RCC 7860 (cell line): ENCODE data around the gene GUCY2F.

Experiments used
- DNase-seq: peaks from one replicate; pipeline ENCODE4 v3.0.0-alpha.2; 2015; ENCODE audit warnings: low spot score
- FAIRE-seq: peaks from 2 replicates; lab custom pipeline; 2012; peaks lifted over from hg19 to GRCh38; lab: Jason Lieb, UNC

GUCY2F gene

GRCh38 chrX:109481986-109482385 is at the start of gene GUCY2F:
Gene GUCY2F, minus strand, starts transcription at chrX:109482086. Its CDS starts 6,150 bp downstream, at chrX:109475936.
- FAIRE-seq, result no peak
- no peak for DNase-seq

DNA sequence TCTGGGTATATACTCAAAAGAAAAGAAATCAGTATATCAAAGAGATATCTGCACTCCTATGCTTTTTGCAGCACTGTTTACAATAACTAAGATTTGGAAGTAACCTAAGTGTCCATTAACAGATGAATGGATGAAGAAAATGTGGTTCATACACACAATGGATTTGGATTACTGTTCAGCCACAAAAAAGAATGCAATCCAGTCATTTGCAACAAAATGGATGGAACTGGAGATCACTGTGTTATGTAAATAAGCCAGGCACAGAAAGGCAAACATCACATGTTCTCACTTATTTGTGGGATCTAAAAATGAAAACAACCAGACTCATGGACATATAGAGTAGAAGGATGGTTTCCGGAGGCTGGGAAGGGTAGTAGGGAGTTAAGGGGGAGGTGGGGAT is 37.1 kb upstream of the GUCY2F start:
- no peak for FAIRE-seq

DNA sequence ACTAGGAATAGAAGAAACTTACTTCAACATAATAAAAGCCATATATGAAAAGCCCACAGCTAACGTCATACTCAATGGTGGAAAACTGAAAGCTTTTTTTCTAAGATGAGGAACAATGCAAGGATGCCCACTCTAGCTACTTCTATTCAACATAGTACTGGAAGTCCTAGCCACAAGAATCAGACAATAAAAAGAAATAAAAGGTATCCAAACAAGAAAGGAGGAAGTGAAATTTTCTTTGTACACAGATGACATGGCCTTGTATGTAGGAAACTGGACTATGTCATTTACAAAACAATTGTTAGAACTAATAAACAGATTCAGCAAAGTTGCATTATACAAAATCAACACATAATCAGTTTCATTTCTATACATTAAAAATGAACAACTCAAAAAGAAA is 29.2 kb upstream of the GUCY2F start:
- FAIRE-seq (no peak), DNase-seq (no peak)

More for the DNA sequence above, 37.1 kb upstream of the GUCY2F start:
- no peak for DNase-seq

DNA sequence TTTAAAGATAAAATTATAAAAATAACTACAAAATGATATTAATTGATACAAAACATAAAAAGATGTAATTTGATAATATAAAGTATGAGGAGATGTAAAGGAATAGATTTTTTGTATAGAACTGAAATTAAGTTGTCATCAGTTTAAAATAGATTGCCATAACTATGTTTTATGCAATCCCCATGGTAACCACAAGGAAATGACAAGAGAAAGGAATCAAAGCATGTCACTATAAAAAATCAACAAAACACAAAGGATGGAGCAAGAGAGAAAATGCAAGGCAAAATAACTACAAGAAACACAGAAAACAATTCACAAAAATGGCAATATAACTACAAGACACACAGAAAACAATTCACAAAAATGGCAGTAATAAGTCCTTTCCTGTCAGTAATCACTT is 27.0 kb upstream of the GUCY2F start:
- no peak for FAIRE-seq
- no peak for DNase-seq

- DNase-seq, result no peak
- no peak for FAIRE-seq
Observed at GRCh38 chrX:109501176-109501575, 19.3 kb upstream of the GUCY2F start.

DNA sequence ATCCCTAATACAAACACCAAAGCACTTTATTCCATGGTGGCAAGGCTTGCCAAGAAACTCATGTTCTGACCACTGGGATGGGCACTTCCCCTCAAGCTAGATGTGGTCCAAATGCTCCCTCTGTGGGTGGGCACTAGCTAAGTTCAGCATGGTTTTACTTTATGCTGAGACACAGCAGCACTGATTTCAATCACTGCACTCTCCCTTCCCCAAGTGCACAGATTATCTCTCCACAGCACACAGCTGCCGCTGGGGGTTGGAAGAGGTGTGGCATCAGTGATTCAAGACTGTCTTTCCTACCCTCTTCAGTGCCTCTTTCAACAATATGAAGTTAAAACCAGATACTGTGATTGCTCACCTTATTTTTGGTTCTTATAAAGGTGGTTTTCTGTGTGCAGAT is 16.5 kb upstream of the GUCY2F start:
- FAIRE-seq, result no peak
- no peak for DNase-seq

- DNase-seq (no peak), FAIRE-seq (no peak)
Observed at GRCh38 chrX:109489174-109489573, 7.3 kb upstream of the GUCY2F start.

DNA sequence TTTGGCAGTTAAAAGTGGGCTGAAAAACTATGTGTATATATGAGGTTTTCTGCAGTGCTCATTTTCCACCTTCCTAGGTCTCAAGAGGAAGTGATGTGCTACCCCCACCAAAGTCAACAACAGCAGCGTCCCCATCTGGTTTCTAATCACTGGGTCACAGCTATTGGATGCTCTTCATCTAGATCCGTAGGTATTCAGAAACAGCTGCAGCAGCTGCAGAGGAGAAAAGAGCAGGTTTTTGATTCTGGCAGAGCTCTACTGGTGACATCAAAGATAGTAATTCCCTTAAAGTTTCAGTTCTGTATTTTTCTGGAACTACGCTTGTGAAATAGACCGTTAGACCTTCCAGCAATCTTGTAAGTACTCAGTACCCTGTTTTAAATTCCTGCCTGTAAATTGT is 5.8 kb upstream of the GUCY2F start:
- DNase-seq (no peak), FAIRE-seq (no peak)

DNA sequence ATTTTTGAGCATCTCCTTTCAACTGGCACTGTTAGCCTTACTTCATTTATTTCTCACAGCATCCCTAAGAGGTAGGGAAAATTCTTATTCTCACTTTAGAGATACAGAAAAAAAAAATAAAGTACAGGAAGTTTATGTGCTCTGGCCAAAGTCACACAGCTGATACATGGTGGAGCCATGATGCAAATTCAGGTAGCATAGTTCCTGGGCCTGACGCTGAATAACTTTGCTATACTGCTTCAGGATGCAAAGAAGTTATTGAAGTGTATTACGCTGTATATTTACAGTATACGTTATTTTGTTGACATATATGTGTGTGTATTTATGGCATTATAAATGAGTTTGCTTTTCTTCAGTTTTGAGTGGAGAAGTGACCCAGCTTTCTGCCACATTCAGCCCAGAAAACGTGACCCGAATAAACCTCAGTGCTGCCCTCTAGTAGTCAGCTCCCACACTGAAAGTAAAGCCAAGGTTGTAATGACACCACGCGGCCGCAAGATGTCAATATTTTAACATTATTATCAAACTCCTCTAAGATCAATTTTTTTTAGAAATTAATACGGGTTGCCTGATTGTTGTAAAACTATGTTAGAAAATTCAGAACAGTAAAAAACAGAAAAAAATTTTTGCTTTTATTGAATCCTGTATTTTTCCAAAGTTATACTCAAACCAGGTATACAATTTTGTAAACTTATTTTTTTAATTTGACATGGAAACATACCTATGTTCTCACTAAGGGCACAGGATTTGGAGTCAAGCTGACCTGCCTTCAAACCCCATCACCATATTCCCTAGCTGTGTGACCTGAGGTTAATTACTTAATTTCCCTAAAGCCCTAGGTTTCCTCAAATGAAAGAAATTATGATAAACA is 3.8 kb upstream of the GUCY2F start:
- peak; percentile 17 for DNase-seq
- peak; percentile 87 for FAIRE-seq

DNA sequence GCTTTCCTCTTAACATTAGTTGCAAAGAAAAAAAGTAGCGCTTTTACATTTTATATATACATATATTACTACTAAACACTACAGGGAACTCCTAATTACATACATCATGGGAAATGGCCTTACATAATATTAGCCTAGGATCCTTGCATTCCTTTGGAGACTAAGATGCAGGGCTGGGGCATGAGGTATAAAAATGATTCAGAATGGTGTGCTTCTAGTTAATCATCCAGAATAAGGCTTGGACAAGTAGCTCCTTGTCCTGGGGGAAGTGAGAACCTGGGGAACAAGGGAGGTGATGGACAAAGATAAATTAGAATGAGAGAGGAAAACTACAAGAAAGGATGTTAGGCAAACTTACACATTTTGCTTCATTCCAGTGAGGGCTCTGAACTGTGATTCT is 3.0 kb upstream of the GUCY2F start:
- DNase-seq (no peak), FAIRE-seq (no peak)

DNA sequence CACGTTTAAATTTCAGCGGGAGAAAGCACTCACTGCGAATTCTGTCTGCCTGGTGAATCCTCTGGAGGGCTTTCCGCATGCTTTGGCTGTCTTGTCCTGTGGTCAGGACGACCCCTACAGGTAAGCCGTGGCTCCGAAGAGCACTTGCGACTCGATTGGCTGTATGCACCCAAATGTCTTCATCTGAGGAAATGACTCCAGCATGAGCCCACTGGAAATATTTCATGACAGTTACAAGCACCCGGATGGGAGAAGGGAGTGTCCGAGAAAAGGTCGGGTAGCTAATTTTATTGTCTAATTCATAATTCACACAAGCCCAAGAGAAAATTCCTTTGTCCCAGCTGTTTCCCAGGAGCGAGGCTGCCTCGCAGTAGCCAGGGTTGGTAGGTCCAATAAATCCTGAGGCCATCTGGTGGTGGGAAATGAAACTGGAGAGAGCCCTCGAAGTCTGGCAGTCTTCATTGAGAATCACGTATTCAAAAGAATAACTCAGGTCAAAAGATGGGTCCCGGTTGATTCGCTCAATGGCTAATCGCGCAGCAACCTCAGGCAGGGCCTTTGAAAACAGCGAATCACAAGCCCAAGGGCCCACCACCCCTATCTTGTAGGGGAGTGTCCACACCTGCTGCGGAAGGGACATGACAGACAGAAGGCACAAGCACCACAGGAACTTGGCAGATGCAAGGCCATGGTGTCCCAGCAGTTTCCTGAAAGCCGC is 6.6 kb downstream of the GUCY2F start:
- DNase-seq (no peak), FAIRE-seq (no peak)

DNA sequence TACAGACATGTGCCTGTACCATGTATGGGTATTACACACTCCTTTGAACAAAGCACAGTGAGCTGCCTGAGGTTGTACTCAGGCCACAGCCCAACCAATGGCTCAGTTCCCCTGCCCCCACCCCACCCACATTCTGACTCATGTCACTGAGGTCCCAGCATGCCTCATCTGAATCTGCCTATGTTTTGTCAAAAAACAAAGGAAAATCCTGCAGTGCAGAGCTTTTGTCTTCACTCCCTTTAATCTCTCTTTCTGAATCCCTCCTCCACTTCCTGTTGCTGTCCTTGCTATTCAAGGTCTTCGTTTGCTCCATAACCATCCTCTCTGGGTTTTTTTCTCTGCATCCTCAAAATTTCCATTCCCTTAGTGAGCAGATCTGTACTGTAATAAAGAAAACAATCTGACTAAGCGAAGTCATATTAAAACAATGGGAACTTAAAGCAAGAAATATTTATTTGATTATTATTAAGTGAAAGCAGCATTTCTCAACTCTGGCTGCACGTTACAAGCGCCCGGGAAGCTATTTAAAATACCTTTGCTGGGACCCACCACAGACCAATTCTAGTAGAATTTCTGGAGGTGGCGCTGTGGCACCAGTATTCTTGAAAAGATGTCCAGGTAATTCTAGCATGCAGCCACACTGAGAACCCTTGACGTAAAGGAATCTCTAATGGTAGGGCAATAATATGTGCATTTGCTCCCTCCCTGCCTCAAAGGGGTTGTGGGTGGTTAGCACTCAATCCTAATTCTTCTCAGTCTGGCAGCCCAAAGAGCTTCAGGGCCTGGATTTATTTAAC is 8.7 kb downstream of the GUCY2F start:
- no peak for FAIRE-seq
- no peak for DNase-seq

DNA sequence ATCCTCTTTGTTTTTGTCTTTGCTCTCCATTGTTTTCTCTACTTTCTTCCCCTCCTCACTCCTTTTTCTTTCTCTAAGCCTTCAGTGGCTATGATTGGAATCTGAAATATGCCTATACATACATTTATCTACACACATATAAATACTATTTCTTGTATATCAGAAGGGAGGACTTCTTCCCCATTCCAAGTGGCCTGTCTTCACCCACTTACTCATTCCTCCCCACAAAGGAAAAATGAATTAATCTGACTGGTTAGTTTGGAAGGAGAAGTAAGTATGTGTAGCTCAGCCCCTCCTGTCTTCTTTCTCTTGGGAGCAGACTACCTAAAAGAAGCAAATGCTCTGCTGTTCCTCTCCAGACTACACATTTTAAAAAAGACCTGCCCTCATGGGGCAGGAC is 17.7 kb downstream of the GUCY2F start:
- FAIRE-seq, result no peak
- no peak for DNase-seq

DNA sequence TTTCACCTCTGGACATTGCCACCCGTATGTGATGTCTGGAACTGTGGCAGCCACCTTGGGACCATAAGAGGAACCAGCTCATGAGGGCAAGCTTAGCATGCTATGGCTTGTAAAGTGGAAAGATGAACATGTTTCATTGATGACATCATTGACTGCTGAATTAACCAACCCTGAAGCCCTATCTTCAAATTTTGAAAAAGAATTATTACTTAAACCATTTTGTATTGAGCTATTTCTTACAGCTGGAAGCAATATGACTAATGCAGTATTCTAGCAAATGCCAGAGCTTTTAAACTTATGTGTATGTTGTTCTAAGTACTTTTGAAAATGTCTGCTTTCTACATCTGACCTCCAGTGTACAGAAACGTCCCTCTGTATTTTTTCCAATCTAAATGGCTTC is 18.1 kb downstream of the GUCY2F start:
- FAIRE-seq (no peak), DNase-seq (no peak)

GRCh38 chrX:109448282-109448938 is 33.5 kb downstream of the GUCY2F start:
- DNase-seq (no peak), FAIRE-seq (no peak)

GRCh38 chrX:109441266-109441665 is 40.6 kb downstream of the GUCY2F start:
- FAIRE-seq, result no peak
- no peak for DNase-seq

DNA sequence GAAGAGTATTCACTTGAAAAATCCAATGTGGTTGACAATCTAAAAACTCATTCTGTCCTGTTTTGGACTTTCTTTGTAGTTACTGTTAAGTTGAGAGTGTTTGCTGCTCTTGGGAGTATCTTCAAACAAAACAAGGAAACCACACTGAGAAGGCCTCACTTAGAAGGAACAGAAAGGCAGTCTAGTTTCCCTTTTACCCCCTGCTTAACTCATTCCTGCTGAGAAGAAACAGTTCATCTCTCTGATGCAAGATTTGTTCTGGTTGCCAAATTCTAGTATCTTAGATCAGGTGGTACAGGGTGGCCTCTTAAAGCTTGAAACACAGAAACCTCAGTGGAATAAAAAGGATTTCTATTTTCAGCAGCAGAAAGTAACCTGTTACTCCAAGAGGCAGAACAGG is 41.4 kb downstream of the GUCY2F start:
- DNase-seq (no peak), FAIRE-seq (no peak)

DNA sequence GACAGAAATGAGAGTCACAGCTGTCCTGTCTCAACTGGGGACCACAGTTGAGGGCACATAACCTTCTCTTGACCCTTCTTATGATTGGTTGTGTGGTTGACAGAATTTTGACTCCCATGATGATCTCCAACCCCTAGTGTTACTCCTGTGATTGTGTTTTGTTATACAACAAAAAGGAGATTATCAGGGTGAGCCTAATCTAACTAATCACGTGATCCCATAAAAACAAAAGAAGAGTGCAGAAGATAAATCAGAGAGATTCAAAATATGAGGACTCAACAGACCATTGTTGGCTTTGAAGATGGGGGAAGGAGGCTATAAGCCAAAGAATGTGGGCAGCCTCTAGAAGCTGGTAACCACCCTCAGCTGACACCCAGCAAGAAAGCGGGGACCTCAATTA is 72.7 kb downstream of the GUCY2F start:
- no peak for DNase-seq
- FAIRE-seq, result no peak

GRCh38 chrX:109403922-109404321 is 78.0 kb downstream of the GUCY2F start:
- no peak for FAIRE-seq
- DNase-seq, result no peak

DNA sequence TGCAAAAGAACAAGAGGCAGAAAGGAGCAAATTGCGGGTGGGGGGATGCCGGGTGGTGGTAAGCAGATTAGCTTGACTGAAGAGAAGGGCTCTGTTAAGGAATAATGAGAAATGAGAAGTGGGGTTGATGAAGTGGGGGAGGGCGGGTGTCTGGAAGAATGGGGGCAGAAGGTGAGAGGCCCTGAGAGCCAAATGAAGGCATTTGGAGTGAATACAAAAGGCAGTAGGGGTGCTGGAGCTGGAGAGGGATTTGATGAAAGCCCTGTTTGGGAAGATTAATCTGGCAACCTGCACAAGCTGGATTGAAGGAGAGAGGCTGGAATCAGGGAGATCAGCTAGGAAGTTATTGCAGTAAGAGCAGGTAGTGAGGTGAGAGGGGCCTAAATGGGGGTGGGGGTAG is 82.1 kb downstream of the GUCY2F start:
- no peak for DNase-seq
- no peak for FAIRE-seq

- no peak for DNase-seq
- FAIRE-seq, result no peak
Observed at GRCh38 chrX:109398833-109399232, 83.1 kb downstream of the GUCY2F start.
